ENCODE measurements around the gene OPTC.
"Not testable (repeated sequence)": the region's sequence is repeated elsewhere in the genome, so short reads cannot be mapped to it uniquely, and the experiment has no call there.

OPTC gene

GRCh38 chr1:203462878-203463277 lies 31.1 kb upstream of the OPTC start:
- TF ChIP-seq POLR2AphosphoS5 (IDR thresholded peaks at IDR 0.05; ENCODE audit: borderline replicate concordance, low read depth, low read length) (no peak), EZH2 (IDR thresholded peaks at IDR 0.05) (no peak), FOXP2 (optimal IDR thresholded peaks at IDR 0.05; ENCODE audit: control extremely low read depth, extremely low read length, insufficient read depth) (no peak)
- DNase-seq (ENCODE audit: low read depth, low spot score) = no peak
- Histone ChIP-seq H3K36me3 (ENCODE audit: insufficient read depth, low read length) (no peaks in the 10 kb centered on the region), H3K4me3 (no peak overlapping the region), H3K9ac (ENCODE audit: insufficient read length) (no peak overlapping the region), H3K9me3 (ENCODE audit: low read depth, low read length) (no peaks in the 10 kb centered on the region), H3K27ac (no peak overlapping the region)

GRCh38 chr1:203463469-203464062 lies 30.4 kb upstream of the OPTC start:
- Histone ChIP-seq H3K9me3 (ENCODE audit: low read depth, low read length) (no peaks in the 10 kb centered on the region), H3K9ac (ENCODE audit: insufficient read length) (no peak overlapping the region), H3K4me3 (no peak overlapping the region), H3K27ac (no peak overlapping the region), H3K36me3 (ENCODE audit: insufficient read depth, low read length) (no peaks in the 10 kb centered on the region)
- no peak for DNase-seq (ENCODE audit: low read depth, low spot score)
- TF ChIP-seq EZH2 (IDR thresholded peaks at IDR 0.05) = no peak
- no peak for TF ChIP-seq POLR2AphosphoS5 (IDR thresholded peaks at IDR 0.05; ENCODE audit: borderline replicate concordance, low read depth, low read length)
- TF ChIP-seq FOXP2 (optimal IDR thresholded peaks at IDR 0.05; ENCODE audit: control extremely low read depth, extremely low read length, insufficient read depth) = no peak

GRCh38 chr1:203464226-203464625 lies 29.7 kb upstream of the OPTC start:
- H3K36me3 ChIP-seq (ENCODE audit: insufficient read depth, low read length) = no peaks in the 10 kb centered on the region
- H3K9ac ChIP-seq (ENCODE audit: insufficient read length) = no peak overlapping the region
- no peak for DNase-seq (ENCODE audit: low read depth, low spot score)
- no peak overlapping the region for H3K27ac ChIP-seq
- H3K4me3 ChIP-seq = no peak overlapping the region
- no peaks in the 10 kb centered on the region for H3K9me3 ChIP-seq (ENCODE audit: low read depth, low read length)
- TF ChIP-seq FOXP2 (optimal IDR thresholded peaks at IDR 0.05; ENCODE audit: control extremely low read depth, extremely low read length, insufficient read depth) (no peak), EZH2 (IDR thresholded peaks at IDR 0.05) (no peak), POLR2AphosphoS5 (IDR thresholded peaks at IDR 0.05; ENCODE audit: borderline replicate concordance, low read depth, low read length) (no peak)

GRCh38 chr1:203464743-203465142 lies 29.2 kb upstream of the OPTC start:
- Histone ChIP-seq H3K4me3 (no peak overlapping the region), H3K36me3 (ENCODE audit: insufficient read depth, low read length) (no peaks in the 10 kb centered on the region), H3K9me3 (ENCODE audit: low read depth, low read length) (no peaks in the 10 kb centered on the region), H3K27ac (no peak overlapping the region), H3K9ac (ENCODE audit: insufficient read length) (no peak overlapping the region)
- no peak for TF ChIP-seq POLR2AphosphoS5 (IDR thresholded peaks at IDR 0.05; ENCODE audit: borderline replicate concordance, low read depth, low read length)
- no peak for TF ChIP-seq FOXP2 (optimal IDR thresholded peaks at IDR 0.05; ENCODE audit: control extremely low read depth, extremely low read length, insufficient read depth)
- no peak for TF ChIP-seq EZH2 (IDR thresholded peaks at IDR 0.05)
- no peak for DNase-seq (ENCODE audit: low read depth, low spot score)

GRCh38 chr1:203465146-203465798 lies 28.7 kb upstream of the OPTC start:
- Histone ChIP-seq H3K4me3 (no peak overlapping the region), H3K27ac (no peak overlapping the region), H3K36me3 (ENCODE audit: insufficient read depth, low read length) (no peaks in the 10 kb centered on the region), H3K9me3 (ENCODE audit: low read depth, low read length) (no peaks in the 10 kb centered on the region), H3K9ac (ENCODE audit: insufficient read length) (no peak overlapping the region)
- TF ChIP-seq POLR2AphosphoS5 (IDR thresholded peaks at IDR 0.05; ENCODE audit: borderline replicate concordance, low read depth, low read length) = no peak
- TF ChIP-seq FOXP2 (optimal IDR thresholded peaks at IDR 0.05; ENCODE audit: control extremely low read depth, extremely low read length, insufficient read depth) = no peak
- no peak for TF ChIP-seq EZH2 (IDR thresholded peaks at IDR 0.05)
- DNase-seq (ENCODE audit: low read depth, low spot score) = no peak

GRCh38 chr1:203465948-203466347 lies 28.0 kb upstream of the OPTC start:
- Histone ChIP-seq H3K4me3 (no peak overlapping the region), H3K9ac (ENCODE audit: insufficient read length) (no peak overlapping the region), H3K9me3 (ENCODE audit: low read depth, low read length) (no peaks in the 10 kb centered on the region), H3K36me3 (ENCODE audit: insufficient read depth, low read length) (no peaks in the 10 kb centered on the region), H3K27ac (no peak overlapping the region)
- DNase-seq (ENCODE audit: low read depth, low spot score) = no peak
- TF ChIP-seq FOXP2 (optimal IDR thresholded peaks at IDR 0.05; ENCODE audit: control extremely low read depth, extremely low read length, insufficient read depth) (no peak), POLR2AphosphoS5 (IDR thresholded peaks at IDR 0.05; ENCODE audit: borderline replicate concordance, low read depth, low read length) (no peak), EZH2 (IDR thresholded peaks at IDR 0.05) (no peak)

- H3K9me3 ChIP-seq (ENCODE audit: low read depth, low read length); H3K4me3 ChIP-seq; DNase-seq (ENCODE audit: low read depth, low spot score); H3K36me3 ChIP-seq (ENCODE audit: insufficient read depth, low read length); H3K27ac ChIP-seq; H3K9ac ChIP-seq (ENCODE audit: insufficient read length): not testable (repeated sequence)
Measured at GRCh38 chr1:203466906-203467549, 26.9 kb upstream of the OPTC start.

- Histone ChIP-seq H3K36me3 (ENCODE audit: insufficient read depth, low read length) (no peaks in the 10 kb centered on the region), H3K27ac (no peak overlapping the region), H3K9me3 (ENCODE audit: low read depth, low read length) (no peaks in the 10 kb centered on the region), H3K9ac (ENCODE audit: insufficient read length) (no peak overlapping the region), H3K4me3 (no peak overlapping the region)
- TF ChIP-seq FOXP2 (optimal IDR thresholded peaks at IDR 0.05; ENCODE audit: control extremely low read depth, extremely low read length, insufficient read depth) (no peak), EZH2 (IDR thresholded peaks at IDR 0.05) (no peak), POLR2AphosphoS5 (IDR thresholded peaks at IDR 0.05; ENCODE audit: borderline replicate concordance, low read depth, low read length) (no peak)
- DNase-seq (ENCODE audit: low read depth, low spot score) = no peak
Measured at GRCh38 chr1:203467550-203467921, 26.4 kb upstream of the OPTC start.

All from SK-N-MC (cell line).